Activated CD4-positive, alpha-beta T cell treated with anti-CD3 and anti-CD28 coated beads, Interleukin-2, amount 50 U/mL, for 24 hours (primary cell): ENCODE results near the gene MINDY4.

Experiments
- DNase-seq, 2 donors: peaks; one replicate each; pipeline ENCODE4 v3.0.0-alpha.2; 2020; ENCODE audit warnings: low read depth in 1 of 2, low spot score in 1 of 2

The MINDY4 gene

GRCh38 chr7:30741289-30741688 is 29.9 kb upstream of the MINDY4 start:
- no peak for DNase-seq

GRCh38 chr7:30743371-30744074 is 27.7 kb upstream of the MINDY4 start:
- DNase-seq: no peak

- no peak for DNase-seq
Measured at GRCh38 chr7:30744075-30744417, 27.2 kb upstream of the MINDY4 start.

GRCh38 chr7:30745261-30745941 is 25.8 kb upstream of the MINDY4 start:
- DNase-seq: no peak

- no peak for DNase-seq
Measured at GRCh38 chr7:30750010-30750409, 21.2 kb upstream of the MINDY4 start.

GRCh38 chr7:30750683-30751650 is 20.2 kb upstream of the MINDY4 start:
- no peak for DNase-seq

- no peak for DNase-seq
Measured at GRCh38 chr7:30751696-30752273, 19.4 kb upstream of the MINDY4 start, which contains the start of gene INMT. Gene INMT (plus strand): TSS chr7:30752135. CDS start chr7:30752151, 16 bp downstream.

GRCh38 chr7:30752484-30752883 is 18.7 kb upstream of the MINDY4 start:
- no peak for DNase-seq

GRCh38 chr7:30752979-30753378 is 18.2 kb upstream of the MINDY4 start:
- no peak for DNase-seq

GRCh38 chr7:30754315-30754877 is 16.8 kb upstream of the MINDY4 start:
- DNase-seq: no peak

GRCh38 chr7:30755384-30756154 is 15.6 kb upstream of the MINDY4 start:
- DNase-seq: no peak

GRCh38 chr7:30757342-30757692 is 13.9 kb upstream of the MINDY4 start:
- no peak for DNase-seq

- DNase-seq: no peak
Measured at GRCh38 chr7:30760514-30761213, 10.6 kb upstream of the MINDY4 start.

- no peak for DNase-seq
Measured at GRCh38 chr7:30761214-30762156, 9.7 kb upstream of the MINDY4 start.

- DNase-seq: no peak
Measured at GRCh38 chr7:30764030-30764975, 6.9 kb upstream of the MINDY4 start.

GRCh38 chr7:30765408-30765807 is 5.8 kb upstream of the MINDY4 start:
- no peak for DNase-seq

GRCh38 chr7:30770845-30771173 is 408 bp upstream of the MINDY4 start:
- DNase-seq: no peak
